GM21526 (cell line): ENCODE data around the gene RASA4.
"Not testable (repeated sequence)": the region's sequence is repeated elsewhere in the genome, so short reads cannot be mapped to it uniquely, and the experiment has no call there.

Experiments
- ATAC-seq: cut with Tn5 transposase; IDR thresholded peaks from one replicate; pipeline ENCODE4 v1.9.1; 2021; ENCODE audit warnings: moderate library complexity; ENCODE audit not compliant: unreplicated experiment, low FRiP score

RASA4 gene

GRCh38 chr7:102609734-102610133, 6.8 kb downstream of the RASA4 start:
- not testable (repeated sequence) for ATAC-seq

GRCh38 chr7:102606848-102607247, 9.7 kb downstream of the RASA4 start:
- not testable (repeated sequence) for ATAC-seq

DNA sequence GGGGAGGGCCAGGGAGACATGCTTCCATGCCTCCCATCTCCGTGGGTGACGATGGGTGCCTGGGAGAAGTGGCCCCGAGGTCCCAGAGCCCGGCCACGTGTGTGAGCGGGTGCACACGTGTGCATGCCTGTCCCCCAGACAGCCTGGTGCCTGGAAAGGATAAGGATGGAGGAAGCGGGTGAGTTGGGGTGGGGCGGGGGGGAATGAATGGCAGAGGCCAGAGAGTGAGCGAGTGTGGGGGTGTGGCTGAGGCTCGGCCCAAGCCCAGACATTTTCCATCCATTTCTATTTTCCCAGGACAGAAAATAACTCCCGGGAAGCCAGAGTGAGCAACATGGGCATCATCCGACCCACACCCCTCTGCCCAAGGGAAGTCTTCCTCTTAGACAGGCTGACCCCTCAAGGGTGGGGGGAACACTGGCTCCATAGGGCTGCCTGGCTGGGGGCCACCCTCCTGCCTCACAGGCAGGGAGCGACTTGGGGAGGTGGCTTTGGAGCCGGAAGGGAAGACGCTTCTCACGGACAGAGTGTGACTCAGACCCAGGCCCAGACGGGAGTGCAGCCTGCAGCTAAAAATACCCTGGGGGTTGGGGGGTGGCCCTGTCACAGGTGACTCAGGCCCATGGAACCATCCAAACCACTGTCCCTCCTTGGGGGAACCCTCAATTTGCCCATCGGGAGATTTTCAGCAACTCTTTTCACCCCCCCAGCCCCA, 12.0 kb downstream of the RASA4 start:
- ATAC-seq = not testable (repeated sequence)

GRCh38 chr7:102602317-102602716, 14.2 kb downstream of the RASA4 start:
- not testable (repeated sequence) for ATAC-seq

- not testable (repeated sequence) for ATAC-seq
Observed at GRCh38 chr7:102599699-102600098, 16.9 kb downstream of the RASA4 start.

- not testable (repeated sequence) for ATAC-seq
Observed at GRCh38 chr7:102596036-102596435, 20.5 kb downstream of the RASA4 start.

- ATAC-seq = peak; percentile 48
Observed at GRCh38 chr7:102593637-102594334, 22.8 kb downstream of the RASA4 start.

DNA sequence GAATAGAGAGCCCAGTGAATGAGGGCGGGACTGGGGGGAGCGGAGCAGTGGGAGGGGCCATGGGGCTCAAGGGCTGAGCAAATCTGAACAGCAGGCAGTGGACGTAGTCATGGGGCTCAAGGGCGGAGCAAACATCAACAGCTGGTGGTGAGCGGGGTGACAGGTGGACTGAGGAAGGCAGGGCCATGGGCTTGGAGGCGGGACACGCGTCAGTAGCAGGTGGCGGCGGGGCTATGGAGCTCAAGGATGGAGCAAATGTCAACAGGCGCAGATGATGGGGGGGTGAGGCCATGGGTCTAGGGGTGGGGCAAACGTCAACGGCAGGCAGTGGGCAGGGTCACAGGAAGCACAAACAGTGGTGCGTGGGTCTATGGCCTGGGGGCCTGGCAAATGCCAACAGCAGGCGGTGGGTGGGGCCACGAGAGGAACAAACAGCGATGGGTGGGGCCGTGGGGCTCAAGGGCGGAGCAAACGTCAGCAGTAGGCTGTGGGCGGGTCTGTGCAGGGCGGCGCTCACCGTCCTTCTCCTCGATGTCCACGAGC, 24.0 kb downstream of the RASA4 start:
- ATAC-seq = peak; percentile 43

GRCh38 chr7:102589857-102590256, 26.7 kb downstream of the RASA4 start:
- peak; percentile 35 for ATAC-seq

DNA sequence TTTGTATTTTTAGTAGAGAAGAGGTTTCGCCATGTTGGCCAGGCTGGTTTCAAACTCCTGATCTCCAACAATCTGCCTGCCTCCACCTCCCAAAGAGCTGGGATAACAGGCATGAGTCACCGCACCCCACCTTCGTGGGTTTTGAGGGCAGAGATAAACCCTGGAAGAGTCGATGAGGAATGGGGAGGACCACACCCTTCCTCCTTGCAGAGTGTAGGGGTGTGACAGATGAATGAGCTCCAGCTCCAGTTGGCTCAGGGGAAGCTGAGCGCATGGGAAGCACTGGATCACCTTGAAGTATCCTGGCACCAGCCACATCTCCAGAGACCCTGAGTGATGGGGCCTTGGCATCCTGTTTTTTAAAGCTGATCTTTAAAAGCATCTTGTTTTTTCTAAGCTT, 33.1 kb downstream of the RASA4 start:
- not testable (repeated sequence) for ATAC-seq

- ATAC-seq = not testable (repeated sequence)
Observed at GRCh38 chr7:102581722-102582121, 34.8 kb downstream of the RASA4 start.

DNA sequence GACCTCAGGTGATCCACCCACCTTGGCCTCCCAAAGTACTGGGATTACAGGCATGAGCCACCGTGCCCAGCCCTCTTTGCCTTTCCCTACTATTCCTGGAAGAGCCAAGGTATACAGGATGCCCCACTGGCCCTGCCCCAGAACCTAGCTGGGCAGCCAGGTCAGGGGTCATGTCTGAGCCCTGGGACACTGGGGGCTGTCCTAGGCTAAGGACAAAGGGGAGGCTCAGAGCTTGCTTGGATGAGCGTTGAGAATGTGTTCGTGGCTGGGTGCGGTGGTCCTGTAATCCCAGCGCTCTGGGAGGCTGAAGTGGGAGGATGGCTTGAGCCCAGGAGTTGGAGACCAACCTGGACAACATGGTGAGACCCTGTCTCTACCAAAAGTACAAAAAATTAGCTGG, 38.1 kb downstream of the RASA4 start:
- ATAC-seq = not testable (repeated sequence)

DNA sequence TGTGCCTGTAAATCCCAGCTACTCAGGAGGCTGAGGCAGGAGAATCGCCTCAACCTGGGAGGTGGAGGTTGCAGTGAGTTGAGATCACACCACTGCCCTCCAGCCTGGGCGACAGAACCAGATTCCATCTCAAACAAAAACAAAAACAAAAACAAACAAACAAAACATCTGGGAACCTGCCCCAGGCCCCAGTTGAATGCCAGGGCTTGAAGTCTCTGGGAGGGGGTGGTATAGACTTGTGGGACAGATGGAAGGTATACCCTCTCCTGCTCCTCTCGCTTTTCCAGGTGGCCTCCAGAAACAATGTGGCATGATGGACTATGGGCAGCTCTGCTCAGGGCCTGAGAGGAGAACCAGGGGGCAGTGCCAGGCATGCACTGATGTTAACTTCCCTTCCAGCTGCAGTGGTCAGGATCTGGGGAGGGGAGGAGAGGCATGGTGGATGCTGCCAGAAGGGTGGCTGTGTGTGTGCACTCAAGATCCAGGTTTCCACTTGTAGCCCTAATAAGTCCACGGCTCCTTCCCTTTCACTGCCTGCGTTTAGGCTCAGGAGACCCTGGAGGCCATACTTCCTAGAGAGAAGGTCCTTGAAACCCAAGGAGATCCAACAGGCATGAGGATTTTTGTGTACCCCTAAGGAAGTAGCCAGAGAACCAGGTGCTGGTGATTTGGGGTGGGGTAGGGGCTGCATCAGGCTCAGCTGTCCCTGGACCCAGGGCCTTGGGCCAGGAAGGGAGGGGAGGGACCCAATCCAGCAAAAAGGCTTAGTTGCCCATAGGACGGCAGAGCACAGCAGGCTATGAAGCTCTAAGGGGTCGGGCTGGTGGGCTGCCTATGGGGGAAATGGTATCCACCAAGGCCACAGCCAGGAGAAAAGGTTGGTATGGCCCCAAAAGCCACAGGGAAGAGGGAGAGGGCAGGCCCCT, 39.0 kb downstream of the RASA4 start:
- ATAC-seq = not testable (repeated sequence)

- not testable (repeated sequence) for ATAC-seq
Observed at GRCh38 chr7:102576363-102576762, 40.2 kb downstream of the RASA4 start.

- ATAC-seq = not testable (repeated sequence)
Observed at GRCh38 chr7:102574607-102575006, 41.9 kb downstream of the RASA4 start.

DNA sequence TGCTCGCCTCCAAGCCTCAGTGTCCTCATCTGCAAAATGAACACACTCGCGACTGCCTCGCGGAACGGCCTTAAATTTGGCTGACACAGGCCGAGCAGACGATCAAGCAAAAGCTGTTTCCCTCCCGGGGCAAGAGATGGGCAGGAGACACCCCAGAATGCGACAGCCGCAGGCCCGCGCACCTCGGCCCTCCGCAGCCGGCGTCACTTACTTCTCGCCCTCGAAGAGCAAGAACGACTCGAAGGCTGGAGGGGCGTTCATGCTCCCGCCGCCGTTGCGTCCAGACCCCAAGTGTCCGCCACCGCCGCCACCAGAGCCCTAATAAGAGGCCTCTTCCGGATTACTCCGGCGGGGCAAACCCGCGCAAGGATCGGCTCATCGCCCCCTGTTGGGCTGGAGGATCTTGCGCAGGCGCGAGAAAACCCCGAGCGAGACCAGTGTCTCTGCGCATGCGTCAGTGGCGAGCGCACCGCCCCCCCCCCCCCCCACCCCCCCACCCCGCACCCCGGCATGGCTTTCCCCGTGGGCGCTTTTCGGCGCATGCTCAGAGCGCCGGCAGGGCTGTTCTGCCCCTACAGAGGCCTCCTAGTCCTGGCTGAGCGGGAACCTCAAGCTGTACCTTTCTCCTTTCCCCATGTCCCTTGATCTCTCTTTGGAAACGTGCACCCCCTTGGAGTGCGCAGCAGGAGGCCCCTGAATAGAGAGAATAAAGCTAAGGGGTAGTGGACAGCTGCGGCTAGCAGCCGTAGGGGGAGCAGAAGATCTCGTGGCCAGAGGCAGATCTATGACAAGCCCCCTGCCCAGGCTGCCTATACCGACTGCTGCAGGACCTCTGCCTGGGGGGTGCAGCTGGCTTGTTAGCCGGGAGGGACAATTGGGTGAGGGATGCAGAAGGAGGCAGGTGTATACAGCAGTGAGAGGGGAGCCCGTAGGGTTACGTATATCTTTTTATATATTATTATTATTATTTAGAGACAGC, 44.0 kb downstream of the RASA4 start, which contains the start of gene POLR2J3:
TSS of gene POLR2J3 (minus strand) at position 323 of the 979 bp plus-strand sequence. CDS start at position 261, 62 bp downstream.
- peak; percentile 93 for ATAC-seq

DNA sequence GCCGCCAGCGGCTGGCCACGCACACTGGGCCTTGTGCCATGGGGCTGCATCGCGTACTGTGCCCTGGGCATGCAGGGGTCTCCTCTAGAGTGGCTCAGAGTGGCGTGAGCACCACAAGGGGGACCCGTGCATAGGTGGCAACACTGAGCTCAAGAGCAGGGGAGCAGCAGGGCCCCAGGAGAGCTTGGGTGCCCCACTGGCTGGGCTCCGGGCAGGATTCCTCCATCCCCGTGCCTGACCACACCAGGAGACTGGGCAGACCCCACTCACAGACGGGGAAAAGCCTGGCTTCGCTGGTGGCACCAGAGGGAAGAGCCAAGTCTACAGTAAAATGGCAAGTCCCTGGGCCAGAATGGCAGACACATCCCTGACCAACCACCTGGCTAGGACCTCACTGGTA, 47.9 kb downstream of the RASA4 start:
- ATAC-seq = not testable (repeated sequence)

- ATAC-seq = not testable (repeated sequence)
Observed at GRCh38 chr7:102550808-102551422, 65.6 kb downstream of the RASA4 start, which contains the start of gene SPDYE2. Gene SPDYE2 (plus strand): TSS chr7:102551226. CDS start chr7:102553256, 2,030 bp downstream.

- ATAC-seq = peak; percentile 67
Observed at GRCh38 chr7:102546353-102546752, 70.2 kb downstream of the RASA4 start.
